ENCODE measurements around the gene ADGRG6. TPM values are rescaled to one million over a fixed set of nuclear protein-coding genes. Genes with fewer than 3 reads are reported as not detected.

Gene ADGRG6
- total RNA-seq, 1 experiment from 2014 or later: 98.7 TPM

GRCh38 chr6:142478117-142478516 is 176.3 kb downstream of the ADGRG6 start:
- H3K27me3 ChIP-seq (replicated peaks; ENCODE audit: control insufficient read depth, insufficient read depth, low read length): no peaks in the 10 kb centered on the region
- H3K4me1 ChIP-seq: no peaks in the 10 kb centered on the region
- no peaks in the 10 kb centered on the region for H3K36me3 ChIP-seq (ENCODE audit: control insufficient read depth, insufficient read depth, low read length)
- no peaks in the 10 kb centered on the region for H3K9me3 ChIP-seq
- Mint-ChIP-seq H3K27ac (ENCODE audit: unreplicated experiment) (no peak overlapping the region), H3K27me3 (ENCODE audit: insufficient read depth, unreplicated experiment) (no peaks in the 10 kb centered on the region), H3K4me3 (ENCODE audit: unreplicated experiment) (no peak overlapping the region), H3K36me3 (ENCODE audit: insufficient read depth, unreplicated experiment) (no peaks in the 10 kb centered on the region), H3K4me1 (ENCODE audit: low read depth, unreplicated experiment) (no peaks in the 10 kb centered on the region), H3K9me3 (ENCODE audit: unreplicated experiment) (no peaks in the 10 kb centered on the region)
- TF ChIP-seq CTCF (IDR thresholded peaks at IDR 0.05; ENCODE audit: insufficient read depth in 1 of 2, low read depth in 1 of 2, low read length in 1 of 2, severe bottlenecking in 1 of 2, unreplicated experiment in 1 of 2): no peak
- CTCF ChIA-PET: no interaction called here
- intact Hi-C loops (cut with micrococcal nuclease; ENCODE audit: unreplicated experiment): loop anchor here (10.0 kb wide), 1 partner anchor 547 kb away; no protein-coding TSS in a partner anchor
- DNase-seq: no peak
- no peak overlapping the region for H3K4me3 ChIP-seq (ENCODE audit: low read depth, low read length)
- POLR2A ChIA-PET: no interaction called here
- no TSS peak for BruUV-seq (replicated peaks)

- no TSS peak for BruUV-seq (replicated peaks)
- H3K36me3 Mint-ChIP-seq (ENCODE audit: insufficient read depth, unreplicated experiment): no peaks in the 10 kb centered on the region
- H3K27me3 Mint-ChIP-seq (ENCODE audit: insufficient read depth, unreplicated experiment): no peaks in the 10 kb centered on the region
- DNase-seq: no peak
- no peak for TF ChIP-seq CTCF (IDR thresholded peaks at IDR 0.05; ENCODE audit: insufficient read depth in 1 of 2, low read depth in 1 of 2, low read length in 1 of 2, severe bottlenecking in 1 of 2, unreplicated experiment in 1 of 2)
- intact Hi-C loops (cut with micrococcal nuclease; ENCODE audit: unreplicated experiment): no loop called here
- ChIA-PET POLR2A (no interaction called here), CTCF (no interaction called here)
- H3K4me3 Mint-ChIP-seq (ENCODE audit: unreplicated experiment): no peak overlapping the region
- H3K4me3 ChIP-seq (ENCODE audit: low read depth, low read length): no peak overlapping the region
- H3K4me1 ChIP-seq: no peaks in the 10 kb centered on the region
- H3K27ac Mint-ChIP-seq (ENCODE audit: unreplicated experiment): no peak overlapping the region
- no peaks in the 10 kb centered on the region for H3K36me3 ChIP-seq (ENCODE audit: control insufficient read depth, insufficient read depth, low read length)
- H3K27me3 ChIP-seq (replicated peaks; ENCODE audit: control insufficient read depth, insufficient read depth, low read length): no peaks in the 10 kb centered on the region
- H3K9me3 ChIP-seq: no peaks in the 10 kb centered on the region
- H3K9me3 Mint-ChIP-seq (ENCODE audit: unreplicated experiment): peaks cover 16% of the 10 kb centered on the region
- H3K4me1 Mint-ChIP-seq (ENCODE audit: low read depth, unreplicated experiment): no peaks in the 10 kb centered on the region
Observed at GRCh38 chr6:142481466-142481865, 179.7 kb downstream of the ADGRG6 start.

DNA sequence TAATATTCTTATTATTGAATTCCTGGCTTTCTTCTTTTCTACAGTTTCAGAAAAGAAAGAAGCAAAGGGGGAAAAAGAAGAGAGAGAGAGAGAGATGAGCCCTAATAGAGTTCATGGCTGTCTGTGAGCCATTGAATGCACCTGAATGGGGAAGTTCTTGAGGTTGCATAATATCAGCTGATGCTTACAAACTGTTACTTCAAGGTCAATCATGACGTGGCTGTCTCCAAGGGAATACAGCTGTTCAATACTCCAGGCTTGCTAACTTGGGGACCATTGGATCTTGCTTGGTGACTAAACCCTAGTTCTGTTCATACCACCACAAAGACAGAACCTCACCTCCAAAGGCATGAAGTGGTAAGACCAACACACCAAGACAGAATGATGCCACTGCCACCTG is 180.4 kb downstream of the ADGRG6 start:
- peaks cover 16% of the 10 kb centered on the region for H3K9me3 Mint-ChIP-seq (ENCODE audit: unreplicated experiment)
- DNase-seq: no peak
- H3K9me3 ChIP-seq: no peaks in the 10 kb centered on the region
- no TSS peak for BruUV-seq (replicated peaks)
- TF ChIP-seq CTCF (IDR thresholded peaks at IDR 0.05; ENCODE audit: insufficient read depth in 1 of 2, low read depth in 1 of 2, low read length in 1 of 2, severe bottlenecking in 1 of 2, unreplicated experiment in 1 of 2): no peak
- no peaks in the 10 kb centered on the region for H3K27me3 ChIP-seq (replicated peaks; ENCODE audit: control insufficient read depth, insufficient read depth, low read length)
- no peak overlapping the region for H3K27ac Mint-ChIP-seq (ENCODE audit: unreplicated experiment)
- intact Hi-C loops (cut with micrococcal nuclease; ENCODE audit: unreplicated experiment): no loop called here
- POLR2A ChIA-PET: no interaction called here
- H3K36me3 ChIP-seq (ENCODE audit: control insufficient read depth, insufficient read depth, low read length): no peaks in the 10 kb centered on the region
- no peaks in the 10 kb centered on the region for H3K27me3 Mint-ChIP-seq (ENCODE audit: insufficient read depth, unreplicated experiment)
- H3K4me1 Mint-ChIP-seq (ENCODE audit: low read depth, unreplicated experiment): no peaks in the 10 kb centered on the region
- H3K4me3 ChIP-seq (ENCODE audit: low read depth, low read length): no peak overlapping the region
- CTCF ChIA-PET: interaction anchor here (0.6 kb wide), 1 partner anchor 1378 kb away, joined by 3 read pairs; no protein-coding TSS in a partner anchor
- no peak overlapping the region for H3K4me3 Mint-ChIP-seq (ENCODE audit: unreplicated experiment)
- no peaks in the 10 kb centered on the region for H3K36me3 Mint-ChIP-seq (ENCODE audit: insufficient read depth, unreplicated experiment)
- H3K4me1 ChIP-seq: no peaks in the 10 kb centered on the region

Data from Caco-2 (cell line).